C4-2B (cell line): ENCODE results near the gene SPOCK1.

ENCODE experiments used
- H3K27ac ChIP-seq: fragments of 450-650 bp; 2 replicates; pipeline ENCODE4 v1.5.1; 2017
- CTCF ChIP-seq: fragments of 450-650 bp; conservative IDR thresholded peaks from 2 replicates; pipeline ENCODE4 v1.5.1; 2017; ENCODE audit warnings: mild to moderate bottlenecking
- ZFX ChIP-seq: fragments of 450-650 bp; IDR thresholded peaks from 2 replicates; pipeline ENCODE4 v1.6.1; 2017

The SPOCK1 gene

GRCh38 chr5:137034213-137034612 is 464.9 kb downstream of the SPOCK1 start:
- H3K27ac ChIP-seq, result no peak overlapping the region
- TF ChIP-seq ZFX (no peak), CTCF (no peak)

- H3K27ac ChIP-seq, result no peak overlapping the region
- TF ChIP-seq CTCF (no peak), ZFX (no peak)
Observed at GRCh38 chr5:137032929-137033328, 466.2 kb downstream of the SPOCK1 start.

GRCh38 chr5:137027758-137028157 is 471.4 kb downstream of the SPOCK1 start:
- TF ChIP-seq CTCF (no peak), ZFX (no peak)
- no peak overlapping the region for H3K27ac ChIP-seq

GRCh38 chr5:137026296-137026695 is 472.8 kb downstream of the SPOCK1 start:
- no peak for TF ChIP-seq CTCF
- no peak for TF ChIP-seq ZFX
- no peak overlapping the region for H3K27ac ChIP-seq

- TF ChIP-seq CTCF (no peak), ZFX (no peak)
- no peak overlapping the region for H3K27ac ChIP-seq
Observed at GRCh38 chr5:137024044-137024443, 475.1 kb downstream of the SPOCK1 start.

- TF ChIP-seq ZFX (no peak), CTCF (no peak)
- no peak overlapping the region for H3K27ac ChIP-seq
Observed at GRCh38 chr5:137023371-137023770, 475.8 kb downstream of the SPOCK1 start.

GRCh38 chr5:137022725-137023124 is 476.4 kb downstream of the SPOCK1 start:
- no peak for TF ChIP-seq ZFX
- no peak for TF ChIP-seq CTCF
- H3K27ac ChIP-seq, result no peak overlapping the region
